ENCODE data around the gene BCOR. TPM values are rescaled to one million over a fixed set of nuclear protein-coding genes. Genes with fewer than 3 reads are reported as not detected.

Gene BCOR
- polyA plus RNA-seq, 1 of the 3 experiments (the other 2 are of a cell fraction) = 8.8 TPM

DNA sequence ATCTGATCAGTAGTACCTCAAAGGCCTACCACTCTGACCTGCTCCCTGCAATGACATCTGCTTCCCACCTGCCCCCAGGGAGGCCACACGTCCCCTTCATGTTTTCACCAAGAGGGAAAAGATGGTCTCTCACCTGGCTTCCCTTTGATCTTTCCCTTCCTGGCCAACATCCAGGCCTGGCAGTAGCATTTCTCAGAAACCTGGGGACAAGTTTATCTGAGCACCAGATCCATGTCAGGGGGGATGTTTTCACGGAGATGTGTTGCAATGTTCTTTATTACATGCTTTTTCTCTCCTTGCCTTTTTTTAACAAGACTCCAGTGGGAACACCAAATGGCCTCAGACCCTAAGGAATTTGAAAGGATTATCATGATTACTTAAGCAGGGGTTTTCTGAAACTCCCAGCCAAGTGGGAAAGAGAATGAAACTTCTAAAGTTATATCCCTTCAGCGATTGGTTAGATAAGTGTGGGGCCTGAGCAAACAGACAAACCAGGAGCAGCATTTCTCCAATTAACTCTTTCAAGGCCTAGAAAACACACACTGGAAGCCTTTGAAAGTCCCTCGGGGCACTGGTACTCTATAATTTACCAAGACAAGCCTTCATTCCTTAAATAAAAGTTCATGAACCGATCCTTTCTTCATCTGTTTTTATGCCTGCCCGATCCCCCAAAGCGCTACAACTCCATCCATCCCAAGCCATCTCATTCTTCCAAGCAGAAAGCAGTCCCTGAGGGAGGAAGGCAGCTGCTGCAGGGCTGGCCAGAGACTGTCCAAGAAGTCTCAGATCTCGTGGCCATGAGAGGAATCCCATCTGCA lies 94.1 kb downstream of the BCOR start:
- Histone ChIP-seq H2AFZ (ENCODE audit: low read depth) (no peak overlapping the region), H3K4me1 (ENCODE audit: control insufficient read depth in 1 of 2, insufficient read depth in 2 of 2, low read depth in 1 of 2, low read length in 1 of 2) (peaks cover 0 to 19% of the 10 kb centered on the region in 2 experiments; a peak in 1 of 4 replicates), H3K4me2 (no peak overlapping the region), H3K4me3 (ENCODE audit: low read depth in 2 of 2, low read length in 1 of 2) (no peak overlapping the region), H3K9me2 (no peaks in the 10 kb centered on the region), H3K27me3 (ENCODE audit: insufficient read depth) (peaks cover 19% of the 10 kb centered on the region; the same call in 1 of the 2 replicates), H3K9ac (no peak overlapping the region), H3K27ac (ENCODE audit: low read depth in 2 of 2, low read length in 1 of 2) (no peak overlapping the region; a peak in 1 of 4 replicates), H4K20me1 (ENCODE audit: insufficient read depth) (no peaks in the 10 kb centered on the region), H3K79me2 (ENCODE audit: insufficient read depth) (no peaks in the 10 kb centered on the region), H3K9me3 (no peaks in the 10 kb centered on the region), H3F3A (replicated peaks; ENCODE audit: insufficient read depth) (no peaks in the 10 kb centered on the region), H3K36me3 (replicated peaks in 1 of 2; ENCODE audit: control insufficient read depth in 1 of 2, insufficient read depth in 2 of 2, low read length in 1 of 2) (no peaks in the 10 kb centered on the region)
- POLR2A ChIA-PET = no interaction called here
- TF ChIP-seq, protein P1, sequence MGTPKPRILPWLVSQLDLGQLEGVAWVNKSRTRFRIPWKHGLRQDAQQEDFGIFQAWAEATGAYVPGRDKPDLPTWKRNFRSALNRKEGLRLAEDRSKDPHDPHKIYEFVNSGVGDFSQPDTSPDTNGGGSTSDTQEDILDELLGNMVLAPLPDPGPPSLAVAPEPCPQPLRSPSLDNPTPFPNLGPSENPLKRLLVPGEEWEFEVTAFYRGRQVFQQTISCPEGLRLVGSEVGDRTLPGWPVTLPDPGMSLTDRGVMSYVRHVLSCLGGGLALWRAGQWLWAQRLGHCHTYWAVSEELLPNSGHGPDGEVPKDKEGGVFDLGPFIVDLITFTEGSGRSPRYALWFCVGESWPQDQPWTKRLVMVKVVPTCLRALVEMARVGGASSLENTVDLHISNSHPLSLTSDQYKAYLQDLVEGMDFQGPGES (IDR thresholded peaks at IDR 0.05; ENCODE audit: low read depth, low read length) = no peak
- TF ChIP-seq NRF1 (IDR thresholded peaks at IDR 0.05; ENCODE audit: low read depth, low read length) = no peak
- TF ChIP-seq EP300 (IDR thresholded peaks at IDR 0.05; ENCODE audit: borderline replicate concordance in 1 of 2, low read depth in 1 of 2, low read length in 1 of 2) = no peak
- TF ChIP-seq POLR2AphosphoS5 (IDR thresholded peaks at IDR 0.05; ENCODE audit: low read depth, low read length) = no peak
- no peak for TF ChIP-seq ELF1 (IDR thresholded peaks at IDR 0.05)
- no peak for TF ChIP-seq TAF1 (IDR thresholded peaks at IDR 0.05; ENCODE audit: borderline replicate concordance, low read depth, low read length)
- TF ChIP-seq MXI1 (IDR thresholded peaks at IDR 0.05; ENCODE audit: low read depth, low read length) = no peak
- no peak for TF ChIP-seq TEAD4 (IDR thresholded peaks at IDR 0.05; ENCODE audit: borderline replicate concordance, insufficient read depth)
- no peak for TF ChIP-seq SIN3A (IDR thresholded peaks at IDR 0.05; ENCODE audit: borderline replicate concordance, low read depth, low read length)
- no peak for TF ChIP-seq NFIC (IDR thresholded peaks at IDR 0.05; ENCODE audit: borderline replicate concordance)
- no peak for TF ChIP-seq FOSL2 (IDR thresholded peaks at IDR 0.05; ENCODE audit: borderline replicate concordance, low read depth)
- no peak for TF ChIP-seq GATA2 (CRISPR knock-in tag; IDR thresholded peaks at IDR 0.05)
- TF ChIP-seq, protein P2, sequence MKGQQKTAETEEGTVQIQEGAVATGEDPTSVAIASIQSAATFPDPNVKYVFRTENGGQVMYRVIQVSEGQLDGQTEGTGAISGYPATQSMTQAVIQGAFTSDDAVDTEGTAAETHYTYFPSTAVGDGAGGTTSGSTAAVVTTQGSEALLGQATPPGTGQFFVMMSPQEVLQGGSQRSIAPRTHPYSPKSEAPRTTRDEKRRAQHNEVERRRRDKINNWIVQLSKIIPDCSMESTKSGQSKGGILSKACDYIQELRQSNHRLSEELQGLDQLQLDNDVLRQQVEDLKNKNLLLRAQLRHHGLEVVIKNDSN (IDR thresholded peaks at IDR 0.05; ENCODE audit: borderline replicate concordance, low read depth) = no peak
- TF ChIP-seq GABPA (IDR thresholded peaks at IDR 0.05; ENCODE audit: low read depth) = no peak
- TF ChIP-seq, protein P3, sequence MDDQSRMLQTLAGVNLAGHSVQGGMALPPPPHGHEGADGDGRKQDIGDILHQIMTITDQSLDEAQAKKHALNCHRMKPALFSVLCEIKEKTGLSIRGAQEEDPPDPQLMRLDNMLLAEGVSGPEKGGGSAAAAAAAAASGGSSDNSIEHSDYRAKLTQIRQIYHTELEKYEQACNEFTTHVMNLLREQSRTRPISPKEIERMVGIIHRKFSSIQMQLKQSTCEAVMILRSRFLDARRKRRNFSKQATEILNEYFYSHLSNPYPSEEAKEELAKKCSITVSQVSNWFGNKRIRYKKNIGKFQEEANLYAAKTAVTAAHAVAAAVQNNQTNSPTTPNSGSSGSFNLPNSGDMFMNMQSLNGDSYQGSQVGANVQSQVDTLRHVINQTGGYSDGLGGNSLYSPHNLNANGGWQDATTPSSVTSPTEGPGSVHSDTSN (IDR thresholded peaks at IDR 0.05) = no peak
- CTCF ChIA-PET = no interaction called here
- WGBS (ENCODE audit: low lambda C conversion rate) = 43% methylated on average over 8 of the region's 8 CpGs
- peak; percentile 24 for DNase-seq
